Effector memory CD4-positive, alpha-beta T cell (primary cell): ENCODE measurements around the gene ZNF860.
A peak's percentile ranks its signal among the peaks of the same experiment; 100 is the strongest.

Source experiments
- DNase-seq, 3 donors: peaks; one replicate each; pipeline ENCODE4 v3.0.0-alpha.2; 2020
- H3K27ac ChIP-seq: 2 replicates; pipeline ENCODE4 v1.7.0; 2013; ENCODE audit warnings: mild to moderate bottlenecking, low read length, moderate library complexity; ENCODE audit not compliant: insufficient read depth, poor library complexity, severe bottlenecking
- H3K27me3 ChIP-seq: replicated peaks from 2 replicates; pipeline ENCODE4 v1.7.0; 2013; ENCODE audit warnings: mild to moderate bottlenecking, low read length; ENCODE audit not compliant: insufficient read depth, control insufficient read depth, poor library complexity, severe bottlenecking
- H3K36me3 ChIP-seq: 2 replicates; pipeline ENCODE4 v1.7.0; 2013; ENCODE audit warnings: mild to moderate bottlenecking, low read length, moderate library complexity; ENCODE audit not compliant: control insufficient read depth, insufficient read depth
- H3K4me1 ChIP-seq: 2 replicates; pipeline ENCODE4 v1.7.0; 2013; ENCODE audit warnings: low read length, mild to moderate bottlenecking; ENCODE audit not compliant: control insufficient read depth, insufficient read depth, poor library complexity, severe bottlenecking
- H3K4me3 ChIP-seq: 2 replicates; pipeline ENCODE4 v1.7.0; 2013; ENCODE audit warnings: low read length, low read depth, mild to moderate bottlenecking; ENCODE audit not compliant: insufficient read depth, poor library complexity, severe bottlenecking
- H3K9me3 ChIP-seq: 2 replicates; pipeline ENCODE4 v1.7.0; 2013; ENCODE audit warnings: mild to moderate bottlenecking, low read length, moderate library complexity; ENCODE audit not compliant: control insufficient read depth

Gene ZNF860

DNA sequence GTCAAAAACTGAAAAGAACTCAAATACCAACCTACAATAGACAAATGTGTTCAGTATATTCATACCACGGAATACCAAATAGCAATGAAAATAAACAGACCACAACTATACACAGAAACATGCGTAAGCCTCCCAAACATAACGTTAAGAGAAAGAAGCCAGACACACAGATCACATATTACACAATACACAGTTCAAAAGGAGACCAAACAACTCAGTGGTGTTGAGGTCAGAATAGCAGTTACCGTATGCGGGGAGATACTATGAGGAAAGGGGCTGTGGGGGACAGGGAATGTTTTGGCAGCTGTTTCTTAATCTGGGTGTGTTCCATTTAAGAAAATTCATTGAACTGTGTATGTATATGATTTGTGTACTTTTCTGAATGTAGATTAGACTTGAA, 7.1 kb upstream of the ZNF860 start:
- Histone ChIP-seq H3K4me3 (no peak overlapping the region), H3K27me3 (peaks cover 10% of the 10 kb centered on the region), H3K9me3 (no peaks in the 10 kb centered on the region), H3K27ac (no peak overlapping the region), H3K36me3 (no peaks in the 10 kb centered on the region), H3K4me1 (no peaks in the 10 kb centered on the region)
- no peak for DNase-seq

GRCh38 chr3:31974964-31975363, 6.6 kb upstream of the ZNF860 start:
- Histone ChIP-seq H3K27me3 (peaks cover 12% of the 10 kb centered on the region), H3K4me3 (no peak overlapping the region), H3K9me3 (no peaks in the 10 kb centered on the region), H3K27ac (no peak overlapping the region), H3K36me3 (no peaks in the 10 kb centered on the region), H3K4me1 (no peaks in the 10 kb centered on the region)
- DNase-seq: no peak

DNA sequence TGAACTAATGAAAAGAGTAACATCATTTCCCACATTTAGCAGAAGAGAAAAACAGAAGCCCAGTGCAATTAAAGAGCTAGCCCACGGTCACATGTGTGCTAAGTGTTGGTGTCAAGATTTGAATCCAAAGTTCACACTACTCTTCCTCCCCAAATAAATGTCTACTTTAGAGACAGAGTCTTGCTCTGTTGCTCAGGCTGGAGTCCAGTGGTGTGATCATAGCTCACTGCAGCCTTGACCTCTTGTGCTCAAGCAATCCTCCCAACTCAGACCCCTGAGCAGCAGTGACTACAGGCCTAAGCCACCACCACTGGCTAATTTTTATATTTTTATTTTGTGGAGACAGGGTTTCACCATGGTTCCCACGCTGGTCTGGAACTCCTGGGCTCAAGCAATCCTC, 5.2 kb upstream of the ZNF860 start:
- peaks cover 6% of the 10 kb centered on the region for H3K4me1 ChIP-seq
- no peak for DNase-seq
- no peak overlapping the region for H3K27ac ChIP-seq
- H3K36me3 ChIP-seq: no peaks in the 10 kb centered on the region
- H3K9me3 ChIP-seq: no peaks in the 10 kb centered on the region
- H3K4me3 ChIP-seq: no peak overlapping the region
- H3K27me3 ChIP-seq: peaks cover 12% of the 10 kb centered on the region

GRCh38 chr3:31977736-31978135, 3.8 kb upstream of the ZNF860 start:
- no peak overlapping the region for H3K4me3 ChIP-seq

DNA sequence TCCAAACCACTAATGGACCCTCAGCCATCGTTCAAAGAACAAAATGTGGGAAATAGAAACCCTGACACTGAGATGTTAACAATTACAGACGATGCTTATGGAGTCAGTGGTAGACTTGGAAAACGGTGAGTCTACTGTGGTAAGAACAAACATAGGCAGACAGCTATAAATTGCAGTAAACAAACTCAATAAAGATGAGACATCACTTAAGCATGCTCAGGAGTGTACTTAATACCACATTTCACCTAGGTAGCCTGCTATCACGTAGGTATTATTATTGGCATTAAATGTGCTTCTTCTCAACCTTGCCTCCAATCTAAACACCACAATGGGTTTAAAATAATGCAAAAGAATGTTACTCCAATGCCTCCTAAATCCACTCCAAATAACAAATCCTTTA, 3.0 kb upstream of the ZNF860 start:
- no peak overlapping the region for H3K27ac ChIP-seq
- no peak overlapping the region for H3K4me3 ChIP-seq
- H3K36me3 ChIP-seq: no peaks in the 10 kb centered on the region
- peaks cover 6% of the 10 kb centered on the region for H3K4me1 ChIP-seq
- H3K27me3 ChIP-seq: peaks cover 19% of the 10 kb centered on the region
- DNase-seq: no peak
- no peaks in the 10 kb centered on the region for H3K9me3 ChIP-seq

More at GRCh38 chr3:31977736-31978135, 3.8 kb upstream of the ZNF860 start:
- peaks cover 19% of the 10 kb centered on the region for H3K27me3 ChIP-seq
- H3K27ac ChIP-seq: no peak overlapping the region
- H3K4me1 ChIP-seq: peaks cover 6% of the 10 kb centered on the region
- no peak for DNase-seq
- H3K36me3 ChIP-seq: no peaks in the 10 kb centered on the region
- no peaks in the 10 kb centered on the region for H3K9me3 ChIP-seq

GRCh38 chr3:31979001-31979697, 2.4 kb upstream of the ZNF860 start:
- peaks cover 6% of the 10 kb centered on the region for H3K4me1 ChIP-seq
- no peak for DNase-seq
- H3K27ac ChIP-seq: no peak overlapping the region
- no peak overlapping the region for H3K4me3 ChIP-seq
- peaks cover 19% of the 10 kb centered on the region for H3K27me3 ChIP-seq
- no peaks in the 10 kb centered on the region for H3K9me3 ChIP-seq
- H3K36me3 ChIP-seq: no peaks in the 10 kb centered on the region

GRCh38 chr3:31980530-31981205, 882 bp upstream of the ZNF860 start:
- DNase-seq: no peak
- H3K27me3 ChIP-seq: peaks cover 19% of the 10 kb centered on the region

DNA sequence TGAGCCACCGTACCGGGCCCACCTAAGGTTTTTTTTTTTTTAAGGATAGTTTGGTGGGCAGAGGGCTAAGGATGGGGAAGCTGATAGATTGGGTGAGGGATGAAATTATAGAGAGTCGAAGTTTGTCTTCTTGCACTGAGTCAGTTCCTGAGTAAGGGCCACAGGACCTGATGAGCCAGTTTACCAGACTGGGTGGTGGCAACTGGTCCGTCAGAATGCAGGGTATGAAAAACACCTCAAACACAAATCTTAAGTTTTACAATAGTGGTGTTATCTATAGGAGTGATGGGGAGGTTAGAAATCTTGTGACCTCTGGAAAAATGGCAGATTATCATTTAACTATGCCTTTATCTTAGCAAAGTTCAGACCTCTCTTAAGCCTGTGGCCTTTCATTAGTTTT, 2.8 kb downstream of the ZNF860 start:
- peaks cover 6% of the 10 kb centered on the region for H3K4me1 ChIP-seq
- H3K36me3 ChIP-seq: no peaks in the 10 kb centered on the region
- no peaks in the 10 kb centered on the region for H3K9me3 ChIP-seq
- no peak overlapping the region for H3K4me3 ChIP-seq
- H3K27ac ChIP-seq: no peak overlapping the region
- DNase-seq: no peak
- peaks cover 10% of the 10 kb centered on the region for H3K27me3 ChIP-seq

More at GRCh38 chr3:31980530-31981205, 882 bp upstream of the ZNF860 start:
- Histone ChIP-seq H3K4me3 (peak overlapping the region; percentile 69), H3K4me1 (peaks cover 6% of the 10 kb centered on the region), H3K27ac (no peak overlapping the region), H3K9me3 (no peaks in the 10 kb centered on the region), H3K36me3 (no peaks in the 10 kb centered on the region)

DNA sequence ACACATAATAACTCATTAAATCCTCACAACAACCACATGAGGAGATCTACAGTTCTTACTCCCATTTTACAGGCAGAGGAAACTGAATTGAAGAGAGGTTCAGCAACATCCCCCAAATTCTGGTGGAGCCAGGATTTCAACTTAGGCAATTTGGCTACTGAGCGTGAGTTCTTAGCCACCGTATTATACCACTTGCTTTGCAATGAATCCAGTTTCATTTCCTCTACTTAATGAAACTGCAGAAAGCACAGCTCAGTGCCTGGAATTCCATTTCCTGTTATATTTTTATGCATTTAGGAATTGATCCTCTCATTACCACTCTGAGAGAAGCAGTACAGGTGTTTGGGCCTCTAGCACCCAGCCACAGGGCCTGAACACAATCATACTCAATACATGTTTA, 4.3 kb downstream of the ZNF860 start:
- Histone ChIP-seq H3K27ac (no peak overlapping the region), H3K9me3 (peaks cover 3% of the 10 kb centered on the region), H3K4me3 (no peak overlapping the region), H3K27me3 (peaks cover 6% of the 10 kb centered on the region), H3K4me1 (no peaks in the 10 kb centered on the region), H3K36me3 (no peaks in the 10 kb centered on the region)
- no peak for DNase-seq

DNA sequence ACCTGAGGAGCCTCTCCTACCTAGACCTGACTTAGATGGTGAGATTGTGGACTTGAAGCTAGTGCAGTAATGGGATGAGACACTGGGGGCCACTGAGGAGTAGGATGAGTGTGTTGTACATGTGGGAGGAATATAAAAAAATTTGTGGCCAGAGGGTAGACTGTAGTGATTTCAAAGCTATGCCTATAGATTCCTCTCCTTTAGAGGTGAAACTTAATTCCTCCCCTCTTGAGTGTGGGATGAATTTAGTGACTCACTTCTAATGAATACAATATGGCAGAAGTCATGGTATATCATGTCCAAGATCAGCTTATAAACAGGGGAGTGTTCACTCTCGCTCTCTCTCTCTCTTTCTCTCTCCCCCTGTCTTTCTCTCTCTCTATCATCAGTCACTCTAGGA, 6.7 kb downstream of the ZNF860 start:
- Histone ChIP-seq H3K4me3 (no peak overlapping the region), H3K9me3 (peaks cover 4% of the 10 kb centered on the region), H3K4me1 (no peaks in the 10 kb centered on the region), H3K27me3 (no peaks in the 10 kb centered on the region), H3K27ac (no peak overlapping the region), H3K36me3 (no peaks in the 10 kb centered on the region)
- no peak for DNase-seq
